NOMO-1 (cell line): ENCODE measurements around the gene STK16.
"Not testable (repeated sequence)": the region's sequence is repeated elsewhere in the genome, so short reads cannot be mapped to it uniquely, and the experiment has no call there.

ENCODE experiments used
- DNase-seq, 2 experiments: peaks; one replicate each; lab custom pipeline; 2025; ENCODE audit not compliant: unreplicated experiment in 2 of 2; lab: John Stamatoyannopoulos, UW

Gene STK16

GRCh38 chr2:219286436-219287115 is 41.3 kb downstream of the STK16 start:
- no peak for DNase-seq

GRCh38 chr2:219287116-219287440 is 41.8 kb downstream of the STK16 start:
- not testable (repeated sequence) for DNase-seq

DNA sequence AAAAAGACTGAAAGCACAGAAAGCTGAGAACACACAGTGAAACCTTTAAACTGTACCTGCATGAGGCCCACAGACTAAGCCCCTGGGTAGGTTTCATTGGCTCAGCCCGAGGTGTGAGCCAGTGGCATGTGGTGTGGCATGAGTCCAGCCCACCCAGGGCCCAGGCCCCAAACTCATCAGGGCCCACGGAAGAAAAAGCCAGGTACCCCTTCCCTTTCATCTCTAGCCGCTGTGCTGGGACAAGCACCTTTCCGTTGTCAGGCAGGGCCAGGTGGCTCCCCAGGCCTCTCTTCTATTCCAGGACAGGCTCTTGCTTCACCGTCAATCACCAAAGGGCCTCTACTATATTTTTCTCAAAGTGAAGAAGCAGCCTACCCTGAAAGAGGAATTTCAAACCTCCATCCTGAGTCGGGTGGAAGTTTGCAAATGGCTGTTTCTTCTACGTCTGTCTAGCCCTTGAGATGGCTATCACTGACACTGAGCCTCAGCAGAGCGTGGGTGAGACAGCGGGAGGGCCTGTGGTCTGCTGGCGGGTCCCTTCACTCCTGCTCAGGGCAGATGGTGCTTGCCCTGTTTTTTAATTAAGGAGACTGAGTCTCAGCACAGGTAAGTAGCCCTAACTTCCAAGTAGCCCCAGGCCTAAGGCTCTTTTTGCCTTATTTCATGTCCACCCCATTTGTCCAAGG is 42.4 kb downstream of the STK16 start:
- no peak for DNase-seq

GRCh38 chr2:219289195-219289536 is 43.9 kb downstream of the STK16 start:
- no peak for DNase-seq

DNA sequence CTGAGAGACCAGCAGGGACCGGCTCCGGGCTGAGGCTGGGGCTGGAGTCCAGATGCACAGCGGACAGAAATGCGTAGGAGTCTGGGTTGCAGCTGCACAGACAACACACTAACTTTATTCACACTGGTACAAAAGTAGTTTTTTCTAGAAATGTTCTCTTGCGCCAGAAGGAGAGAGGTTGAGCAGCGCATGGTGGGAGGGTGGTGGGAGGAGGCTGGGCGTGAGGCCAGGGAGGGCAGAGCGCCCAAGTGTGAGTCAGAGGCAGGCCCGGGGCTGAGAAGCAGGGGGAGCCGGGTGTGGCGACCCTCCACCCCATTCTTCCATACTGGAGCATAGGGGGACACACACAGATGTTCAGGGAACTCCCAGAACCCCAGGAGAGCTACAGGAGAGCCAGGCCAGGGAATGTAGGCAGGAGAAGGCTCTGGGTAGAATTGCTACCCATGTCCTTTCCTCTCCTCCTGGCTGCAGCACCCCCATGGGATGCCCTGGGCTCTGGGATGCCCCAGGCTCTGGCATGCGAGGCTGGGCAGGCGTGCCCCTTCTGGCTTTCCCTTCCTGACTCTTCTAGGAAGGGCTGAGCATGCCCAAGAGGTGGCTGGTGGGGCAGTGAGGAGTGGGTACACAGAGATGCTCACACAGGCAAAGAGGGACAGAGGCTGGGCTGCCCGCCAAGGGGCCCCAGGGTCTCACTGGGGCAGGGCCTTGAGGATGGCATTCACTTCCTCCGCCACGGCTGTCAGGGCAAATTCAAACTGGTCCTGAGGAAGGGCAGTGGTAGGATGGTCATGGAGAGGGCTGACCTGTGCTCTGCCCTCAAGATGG is 44.5 kb downstream of the STK16 start:
- no peak for DNase-seq

GRCh38 chr2:219290381-219291171 is 45.3 kb downstream of the STK16 start:
- DNase-seq: no peak

GRCh38 chr2:219291394-219291793 is 46.1 kb downstream of the STK16 start:
- DNase-seq: no peak

DNA sequence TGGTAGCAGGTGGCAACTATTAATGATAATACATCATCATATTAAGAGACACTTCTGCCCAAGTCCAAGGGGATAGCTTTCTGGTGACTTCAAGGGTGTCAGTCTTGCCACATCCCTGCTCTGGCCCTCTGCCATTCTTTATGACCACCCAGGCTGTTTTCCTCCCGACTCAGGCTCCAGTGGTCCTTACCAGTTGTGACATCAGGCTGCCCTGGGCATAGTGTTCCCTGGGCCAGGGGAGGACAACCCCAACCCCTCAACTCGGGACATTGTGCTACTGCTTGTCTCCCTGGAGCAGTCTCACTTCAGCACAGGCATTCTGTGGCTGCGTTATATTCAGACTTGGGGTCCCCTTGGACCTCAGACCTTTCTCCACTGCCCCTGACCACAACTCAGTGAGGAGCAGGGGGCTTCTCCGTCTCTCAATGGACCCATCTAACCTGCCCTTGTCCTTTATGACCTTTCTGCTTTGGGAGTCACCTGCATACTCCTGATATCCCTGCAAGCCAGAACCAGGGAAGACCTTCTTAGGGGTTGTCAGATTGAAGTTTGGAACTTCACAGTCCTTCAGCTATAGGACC is 46.7 kb downstream of the STK16 start:
- DNase-seq: no peak

DNA sequence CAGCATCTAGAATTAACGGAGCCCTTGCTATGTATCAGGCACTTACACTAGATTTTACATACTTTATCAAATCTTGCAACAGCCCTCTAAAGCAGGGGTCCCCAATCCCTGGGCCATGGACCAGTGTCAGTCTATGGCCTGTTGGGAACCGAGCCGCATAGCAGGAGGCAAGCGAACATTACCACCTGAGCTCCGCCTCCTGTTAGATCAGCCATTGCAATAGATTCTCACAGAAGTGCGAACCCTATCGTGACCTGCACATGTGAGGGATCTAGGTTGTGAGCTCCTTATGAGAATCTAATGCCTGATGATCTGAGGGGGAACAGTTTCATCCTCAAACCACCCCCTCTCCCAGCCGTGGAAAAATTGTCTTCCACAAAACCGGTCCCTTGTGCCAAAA is 47.3 kb downstream of the STK16 start:
- DNase-seq: no peak

GRCh38 chr2:219293736-219294231 is 48.5 kb downstream of the STK16 start:
- no peak for DNase-seq

DNA sequence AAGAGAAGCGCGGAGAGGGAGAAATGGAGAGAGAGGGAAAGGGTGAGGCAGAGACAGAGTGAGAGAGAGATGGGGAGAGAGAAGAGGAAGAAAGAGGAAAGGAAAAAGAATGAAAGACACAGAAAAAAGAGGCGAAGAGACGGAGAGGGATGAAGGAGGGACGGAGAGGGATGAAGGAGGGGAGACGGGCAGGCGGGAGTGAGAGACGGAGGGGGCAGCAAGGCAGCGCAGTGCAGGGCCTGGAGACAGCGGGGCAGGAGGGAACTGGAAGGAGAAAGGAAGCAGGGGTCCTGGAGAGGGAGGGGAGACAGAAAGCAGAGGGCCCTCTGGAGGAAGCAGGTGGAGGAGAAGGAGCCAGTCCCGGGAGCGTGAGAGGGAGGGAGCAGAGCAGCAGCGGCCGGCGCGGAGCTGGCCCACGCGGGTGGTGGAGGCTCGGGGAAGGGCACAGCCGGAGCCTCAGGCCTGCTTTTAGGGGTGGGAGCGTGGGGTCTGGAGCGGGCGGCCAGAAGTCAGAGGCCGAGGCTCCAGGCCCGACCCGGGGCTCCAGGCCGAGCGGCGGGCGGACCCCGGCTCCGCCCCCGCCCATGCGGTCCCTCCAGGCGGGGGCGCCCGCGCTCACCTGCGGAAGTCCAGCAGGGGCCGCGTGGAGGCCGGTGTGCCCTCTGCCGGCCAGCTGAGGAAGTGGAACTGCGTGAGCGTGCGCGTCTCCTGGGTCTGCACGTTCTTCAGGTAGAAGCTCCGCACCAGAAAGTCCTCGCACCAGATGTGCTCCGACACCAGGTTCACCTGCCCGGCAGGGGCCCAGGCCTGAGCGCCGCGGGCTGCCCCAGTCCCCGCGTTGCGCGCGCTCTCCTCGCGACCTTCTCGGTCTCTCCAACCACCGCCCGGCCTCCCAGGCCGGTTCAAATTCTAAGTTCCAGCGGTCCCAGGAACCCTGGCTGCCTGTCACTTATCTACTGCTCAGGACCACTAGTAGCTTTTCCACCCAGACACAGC is 49.4 kb downstream of the STK16 start:
- DNase-seq: peak; percentile 77 to 79

GRCh38 chr2:219296142-219296541 is 50.9 kb downstream of the STK16 start:
- DNase-seq: no peak

DNA sequence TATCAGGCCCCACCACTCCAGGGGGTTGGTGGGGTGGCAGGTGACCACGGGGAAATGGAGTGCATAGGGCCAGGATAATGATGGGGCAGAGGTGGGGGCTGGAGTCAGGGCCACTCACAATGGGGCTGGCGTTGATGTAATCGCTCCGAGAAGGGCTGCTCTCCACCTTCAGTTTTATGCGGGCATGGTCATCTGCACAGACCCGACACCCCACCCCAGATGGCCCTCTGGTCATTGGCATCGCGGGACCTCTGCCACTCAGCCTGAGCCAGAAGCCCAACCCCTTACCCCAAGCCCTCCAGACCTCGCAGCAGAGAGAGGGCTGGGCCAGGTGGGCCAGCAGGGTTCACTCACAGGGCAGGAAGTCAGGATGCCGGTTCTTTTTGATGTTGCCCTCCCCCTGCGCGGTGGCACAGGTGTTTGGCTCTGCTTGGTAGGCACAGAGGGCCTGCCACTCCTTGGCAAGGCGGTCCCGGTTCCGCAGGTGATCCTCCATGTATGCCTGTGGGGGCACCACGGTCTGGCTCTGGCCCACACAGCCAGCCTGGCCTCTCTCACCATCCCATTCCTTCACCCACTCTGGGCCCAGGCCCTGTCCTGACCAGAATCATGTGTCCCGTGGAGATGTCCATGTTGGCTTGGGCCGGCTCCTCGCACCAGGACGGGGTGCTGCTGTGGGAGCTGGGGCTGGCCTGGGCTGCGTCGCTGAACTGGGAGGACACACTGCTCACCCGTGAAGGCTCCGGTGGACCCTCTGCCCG is 51.5 kb downstream of the STK16 start:
- no peak for DNase-seq

GRCh38 chr2:219297766-219298456 is 52.6 kb downstream of the STK16 start:
- no peak for DNase-seq

DNA sequence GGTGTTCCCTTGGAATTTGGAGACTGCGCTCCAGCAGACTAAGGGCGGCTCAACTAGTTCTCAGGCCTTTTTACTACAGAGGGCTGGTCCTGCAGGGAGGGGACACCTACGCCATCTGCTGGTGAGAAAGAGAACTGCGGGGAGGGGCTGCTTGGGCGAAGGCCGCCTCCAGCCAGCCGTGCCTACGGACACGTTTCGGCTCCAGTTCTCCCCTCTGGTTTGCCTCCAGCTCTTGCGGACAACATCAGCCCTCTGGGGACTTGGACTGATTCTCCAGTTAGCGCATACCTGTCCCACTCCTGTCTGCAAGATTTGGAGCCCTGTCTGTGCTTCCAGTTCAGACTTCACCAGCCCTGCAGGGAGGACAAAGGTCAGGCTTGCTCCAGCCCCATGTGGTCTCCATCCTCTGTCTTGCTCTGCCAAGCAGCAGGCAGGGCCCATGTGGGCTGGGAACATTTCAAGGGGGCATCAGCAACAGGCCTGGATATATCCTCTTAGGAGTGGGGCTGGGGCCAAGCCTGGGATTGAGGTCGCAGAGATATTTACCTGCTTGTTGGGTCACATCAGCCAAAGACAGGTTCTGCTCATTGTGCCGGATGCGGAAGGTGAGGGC is 53.6 kb downstream of the STK16 start:
- DNase-seq: peak; percentile 61 to 78

DNA sequence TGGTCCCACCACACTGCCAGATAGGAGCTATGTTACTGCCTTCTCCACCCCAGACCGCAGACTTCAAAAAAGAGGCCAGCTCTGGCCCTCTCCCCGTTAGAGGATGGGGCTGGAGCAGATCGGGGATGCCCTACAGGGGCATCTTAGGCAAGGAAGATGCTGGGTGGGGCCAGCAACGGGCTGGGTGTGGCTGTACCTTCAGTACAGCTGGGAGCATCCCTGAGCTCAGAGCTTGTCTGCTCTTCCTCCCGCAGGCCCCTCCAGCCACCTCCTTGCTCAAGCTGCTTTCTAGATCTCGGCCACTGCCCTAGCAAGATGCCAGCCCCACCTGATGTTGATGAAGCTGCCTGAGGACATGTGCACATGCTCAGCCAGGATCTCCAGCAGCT is 54.1 kb downstream of the STK16 start:
- no peak for DNase-seq
